K562 (cell line): ENCODE measurements around the gene DNPEP. TPM values are rescaled to one million over a fixed set of nuclear protein-coding genes. Genes with fewer than 3 reads are reported as not detected.

ENCODE experiments used
- ATAC-seq: fragments of 200-7000 bp; cut with Tn5 transposase; 3 replicates; pipeline ENCODE4 v1.9.1; 2020; ENCODE audit warnings: moderate library complexity
- BruUV-seq: library from RNA; stranded (reverse); fragments of 400-500 nt; replicated peaks from 2 replicates; lab custom pipeline; 2021; lab: Mats Ljungman, UMichigan
- CTCF ChIA-PET: fragments of 300-600 bp; formaldehyde crosslinking; extraction: SDS; loops from one replicate; lab custom pipeline; 2021; ENCODE audit warnings: low intra/inter-chr PET ratio; lab: Yijun Ruan, JAX
- POLR2A ChIA-PET: fragments of 300-600, 350-650 bp; sonication (Branson Sonifier 250); formaldehyde crosslinking; extraction: SDS; loops from one replicate; lab custom pipeline; 2021; ENCODE audit warnings: antibody characterized with exemption, inconsistent platforms; lab: Yijun Ruan, JAX
- DNase-seq, 4 experiments: peaks; one replicate each; pipeline versions ENCODE4 v3.0.0 to v3.0.0-alpha.2; 2011 to 2018; ENCODE audit warnings: low spot score in 3 of 4, mixed read lengths in 3 of 4; ENCODE audit errors: extremely low read depth in 1 of 4
- FAIRE-seq: peaks from 2 replicates; lab custom pipeline; 2011; peaks lifted over from hg19 to GRCh38; lab: Jason Lieb, UNC
- H2AFZ ChIP-seq: 2 replicates; pipeline ENCODE4 v1.6.0; 2011; ENCODE audit warnings: low read depth, low read length, control low read depth, inconsistent platforms
- H3K27ac ChIP-seq: fragments of 200-600 bp; 3 replicates; pipeline ENCODE4 v1.8.0; 2011; ENCODE audit warnings: low read depth, mild to moderate bottlenecking, control low read depth, inconsistent platforms, low read length, moderate library complexity, mixed read lengths; ENCODE audit errors: extremely low read depth
- H3K27me3 ChIP-seq, 2 experiments: fragments of 300-600 bp in 1 of 2; 2 replicates in 1 of 2; 3 replicates in 1 of 2; pipeline versions ENCODE4 v1.6.0 to v1.8.0; 2011; ENCODE audit warnings: inconsistent platforms in 2 of 2, low read length in 2 of 2, mild to moderate bottlenecking in 1 of 2, mixed read lengths in 1 of 2, moderate library complexity in 1 of 2; ENCODE audit not compliant: control insufficient read depth in 2 of 2, insufficient read depth in 2 of 2
- H3K36me3 ChIP-seq: fragments of 300-600 bp; 3 replicates; pipeline ENCODE4 v1.8.0; 2011; ENCODE audit warnings: mild to moderate bottlenecking, low read length, inconsistent platforms; ENCODE audit not compliant: control insufficient read depth, insufficient read depth
- H3K4me1 ChIP-seq, 2 experiments: fragments of 200-600 bp in 1 of 2; replicated peaks in 1 of 2; 2 replicates in 1 of 2; 3 replicates in 1 of 2; pipeline versions ENCODE4 v1.5.1 to v1.8.0; 2011; ENCODE audit warnings: inconsistent platforms in 2 of 2, low read length in 2 of 2, mild to moderate bottlenecking in 1 of 2, mixed read lengths in 1 of 2, moderate library complexity in 1 of 2; ENCODE audit not compliant: control insufficient read depth in 2 of 2, insufficient read depth in 2 of 2
- H3K4me2 ChIP-seq: 2 replicates; pipeline ENCODE4 v1.6.1; 2011; ENCODE audit warnings: low read length, control low read depth, inconsistent platforms, mixed read lengths; ENCODE audit not compliant: insufficient read depth
- H3K4me3 ChIP-seq: fragments of 200-600 bp; sonication (generic), shearing (Covaris generic); 2 replicates; pipeline ENCODE4 v1.5.1; 2016; ENCODE audit warnings: control low read depth, inconsistent platforms
- H3K79me2 ChIP-seq: fragments of 200-600 bp; 3 replicates; pipeline ENCODE4 v1.8.0; 2011; ENCODE audit warnings: low read length, inconsistent platforms; ENCODE audit not compliant: control insufficient read depth, insufficient read depth
- H3K9ac ChIP-seq, 2 experiments: 2 replicates each; pipeline versions ENCODE4 v1.6.0 to v1.6.1; 2011; ENCODE audit warnings: low read depth in 2 of 2, low read length in 2 of 2, control low read depth in 1 of 2, inconsistent platforms in 1 of 2, mild to moderate bottlenecking in 1 of 2, mixed read lengths in 1 of 2; ENCODE audit not compliant: insufficient read depth in 1 of 2
- H3K9me1 ChIP-seq: one replicate; pipeline ENCODE4 v1.6.0; 2011; ENCODE audit warnings: inconsistent platforms, mild to moderate bottlenecking, low read length, moderate library complexity; ENCODE audit not compliant: control insufficient read depth, insufficient read depth
- H3K9me3 ChIP-seq: replicated peaks from 2 replicates; pipeline ENCODE4 v1.5.1; 2011; ENCODE audit warnings: low read depth, low read length, inconsistent platforms; ENCODE audit not compliant: control insufficient read depth, insufficient read depth
- H4K20me1 ChIP-seq: replicated peaks from 2 replicates; pipeline ENCODE4 v1.6.1; 2011; ENCODE audit warnings: low read length, inconsistent platforms, mixed read lengths; ENCODE audit not compliant: control insufficient read depth, insufficient read depth
- AFF4 ChIP-seq: sonication (generic); formaldehyde crosslinking; IDR thresholded peaks from 2 replicates; pipeline ENCODE4 v1.8.0; 2023; ENCODE audit warnings: mild to moderate bottlenecking, missing genetic modification reagents
- ESRRA ChIP-seq: fragments of 450-650 bp; IDR thresholded peaks from 2 replicates; pipeline ENCODE4 v1.6.1; 2014; ENCODE audit warnings: low read depth, mild to moderate bottlenecking, moderate library complexity, borderline replicate concordance
- FIP1L1 ChIP-seq: fragments of 200-400 bp; formaldehyde crosslinking; IDR thresholded peaks from 2 replicates; pipeline ENCODE4 v1.6.1; 2018; ENCODE audit warnings: mild to moderate bottlenecking, low read depth, low read length; ENCODE audit not compliant: poor library complexity, severe bottlenecking
- KLF1 ChIP-seq: fragments of 450-650 bp; IDR thresholded peaks from 2 replicates; pipeline ENCODE4 v1.6.1; 2016; ENCODE audit warnings: missing genetic modification characterization, missing compliant biosample characterization
- MLX ChIP-seq, 2 experiments: fragments of 450-650 bp in 1 of 2; sonication (generic) in 1 of 2; formaldehyde crosslinking; conservative IDR thresholded peaks; 2 replicates each; pipeline versions ENCODE4 v1.4.0 to v1.8.1; 2020 to 2022; ENCODE audit warnings: mild to moderate bottlenecking in 1 of 2, missing genetic modification reagents in 1 of 2
- MYC ChIP-seq, 2 experiments: fragments of 250-450 bp in 1 of 2; sonication (Bioruptor Pico) in 1 of 2; IDR thresholded peaks; 2 replicates each; pipeline versions ENCODE4 v1.5.1 to v1.6.1; 2012 to 2021; ENCODE audit warnings: low read depth in 2 of 2, borderline replicate concordance in 1 of 2, improper control_type of control experiment in 1 of 2, low read length in 1 of 2, mild to moderate bottlenecking in 1 of 2, moderate library complexity in 1 of 2
- NFYB ChIP-seq: IDR thresholded peaks from 2 replicates; pipeline ENCODE4 v1.6.1; 2011; ENCODE audit warnings: mild to moderate bottlenecking, moderate library complexity; ENCODE audit not compliant: insufficient read length; ENCODE audit errors: extremely low read depth
- PHTF2 ChIP-seq: fragments of 250-450 bp; sonication (Bioruptor Pico); IDR thresholded peaks from 2 replicates; pipeline ENCODE4 v1.5.0; 2021; ENCODE audit warnings: mild to moderate bottlenecking
- ZKSCAN8 ChIP-seq: fragments of 200-800 bp; sonication (Bioruptor generic); IDR thresholded peaks from 2 replicates; pipeline ENCODE4 v1.6.1; 2016; ENCODE audit warnings: missing genetic modification characterization, missing compliant biosample characterization
- ZNF146 ChIP-seq: IDR thresholded peaks from one replicate; pipeline ENCODE4 v1.6.1; 2018; ENCODE audit warnings: missing compliant biosample characterization; ENCODE audit not compliant: unreplicated experiment
- ZNF395 ChIP-seq: fragments of 200-800 bp; sonication (Bioruptor generic); IDR thresholded peaks from 2 replicates; pipeline ENCODE4 v1.6.1; 2017; ENCODE audit warnings: missing genetic modification characterization, missing compliant biosample characterization
- ZNF445 ChIP-seq: fragments of 250-450 bp; sonication (Bioruptor Pico); IDR thresholded peaks from 2 replicates; pipeline ENCODE4 v1.4.0; 2020; ENCODE audit warnings: low read depth, mild to moderate bottlenecking, moderate library complexity
- ZNF639 ChIP-seq, 2 experiments: fragments of 200-800 bp in 1 of 2; sonication (Bioruptor generic) in 1 of 2; sonication (generic) in 1 of 2; formaldehyde crosslinking in 1 of 2; IDR thresholded peaks in 1 of 2; conservative IDR thresholded peaks in 1 of 2; 2 replicates each; pipeline versions ENCODE4 v1.5.0 to v1.6.1; 2016 to 2020; ENCODE audit warnings: missing compliant biosample characterization in 1 of 2, missing genetic modification characterization in 1 of 2, missing genetic modification reagents in 1 of 2
- ZNF778 ChIP-seq: fragments of 450-650 bp; formaldehyde crosslinking; IDR thresholded peaks from 2 replicates; pipeline ENCODE4 v1.4.0; 2020; ENCODE audit warnings: mild to moderate bottlenecking, moderate library complexity
- WGBS: fragments of 100-300 bp; shearing (Covaris generic); methylation state at CpG from one replicate; pipeline ENCODE4 v1.1.6; 2016; ENCODE audit warnings: low coverage, mixed read lengths; ENCODE audit not compliant: insufficient coverage; ENCODE audit errors: missing lambda C conversion rate; 5-methylcytosine and 5-hydroxymethylcytosine counted together
- in situ Hi-C: fragments of 300-500 bp; cut with MboI; formaldehyde crosslinking; loops from 4 replicates; pipeline ENCODE4 v1.15.0; 2018; ENCODE audit warnings: inconsistent platforms, mixed read lengths
- intact Hi-C: fragments of 100-400 bp; cut with micrococcal nuclease; formaldehyde crosslinking; loops from 2 replicates; pipeline ENCODE4 v1.14.2; 2022
- polyA plus RNA-seq, 8 experiments: library from polyadenylated mRNA; depleted of rRNA in 4 of 8; stranded (reverse) in 5 of 8; unstranded in 3 of 8; fragments of >200 nt; fragmentation: Nextera tagmentation in 2 of 8; fragmentation: Illumina TruSeq in 1 of 8; extraction: Ambion mirVana in 2 of 8; extraction: Trizol in 1 of 8; gene quantifications; 2 replicates each; pipeline versions ENCODE4 v1.2.1 to v1.2.3, GENCODE V29; 2011 to 2014; ENCODE audit warnings: inconsistent platforms in 1 of 8, missing spikeins in 1 of 8
- total RNA-seq, 7 experiments: library from RNA; depleted of rRNA in 6 of 7; stranded (reverse); fragments of >200 nt in 6 of 7; fragmentation: Illumina TruSeq in 2 of 7; extraction: Trizol in 2 of 7; gene quantifications; 2 replicates each; pipeline versions ENCODE4 v1.2.1 to v1.2.3, GENCODE V29; 2011 to 2021; ENCODE audit warnings: low replicate concordance in 1 of 7

DNPEP gene
- total and polyA plus RNA-seq, 9 of the 15 experiments (the other 6 are each of a cell fraction or from before 2014, with no cell fraction given): 34.6 to 71.4 (median 45.5) TPM

GRCh38 chr2:219436491-219436890, 48.8 kb upstream of the DNPEP start:
- H3K79me2 ChIP-seq: no peaks in the 10 kb centered on the region
- H3K27ac ChIP-seq: no peak overlapping the region
- no peak overlapping the region for H2AFZ ChIP-seq
- POLR2A ChIA-PET: interaction anchor here (0.6 to 1.6 kb wide), 3 partner anchors 34 to 98 kb away, joined by 3 to 5 read pairs (median 3); no protein-coding TSS in a partner anchor
- H3K9ac ChIP-seq: no peak overlapping the region
- no peaks in the 10 kb centered on the region for H3K9me3 ChIP-seq
- peaks cover 12 to 23% of the 10 kb centered on the region in 2 experiments; a peak in 4 of 5 replicates for H3K4me1 ChIP-seq
- no peaks in the 10 kb centered on the region for H3K27me3 ChIP-seq
- in situ Hi-C loops: loop anchor here (5.0 kb wide), 1 partner anchor 34 kb away; no protein-coding TSS in a partner anchor
- intact Hi-C loops: no loop called here
- DNase-seq (no peak), FAIRE-seq (no peak), ATAC-seq (no peak)
- H4K20me1 ChIP-seq: no peaks in the 10 kb centered on the region
- no peak overlapping the region for H3K4me2 ChIP-seq
- CTCF ChIA-PET: no interaction called here
- WGBS: 11% methylated on average over 2 of the region's 5 CpGs
- no TSS peak for BruUV-seq
- no peaks in the 10 kb centered on the region for H3K36me3 ChIP-seq
- H3K4me3 ChIP-seq: no peak overlapping the region
- H3K9me1 ChIP-seq: peaks cover 2% of the 10 kb centered on the region
- TF ChIP-seq ZNF639 (CRISPR knock-in tag; conservative IDR thresholded peaks at IDR 0.05 in 1 of 2, IDR thresholded peaks at IDR 0.05 in 1 of 2) (no peak), ESRRA (no peak), KLF1 (tag) (no peak), AFF4 (CRISPR knock-in tag) (no peak), ZNF778 (CRISPR knock-in tag) (no peak), NFYB (no peak), MLX (CRISPR knock-in tag; conservative IDR thresholded peaks at IDR 0.05) (no peak), ZNF395 (CRISPR knock-in tag) (no peak), ZNF445 (no peak), ZNF146 (CRISPR knock-in tag) (no peak), FIP1L1 (no peak), MYC (IDR thresholded peaks at IDR 0.05; ENCODE audit: low read depth, low read length) (no peak), MYC (CRISPR knock-in tag; IDR thresholded peaks at IDR 0.05; ENCODE audit: borderline replicate concordance, low read depth) (no peak), PHTF2 (CRISPR knock-in tag) (no peak), ZKSCAN8 (CRISPR knock-in tag) (no peak)
